Measurements from ENCODE around the gene SFRP4. TPM values are rescaled to one million over a fixed set of nuclear protein-coding genes. Genes with fewer than 3 reads are reported as not detected.
A peak's percentile ranks its signal among the peaks of the same experiment; 100 is the strongest.

The SFRP4 gene
- total and polyA plus RNA-seq, 2 of the 8 experiments (the other 6 are each of a cell fraction or from before 2014, with no cell fraction given): 0.03 TPM; not detected in 1

DNA sequence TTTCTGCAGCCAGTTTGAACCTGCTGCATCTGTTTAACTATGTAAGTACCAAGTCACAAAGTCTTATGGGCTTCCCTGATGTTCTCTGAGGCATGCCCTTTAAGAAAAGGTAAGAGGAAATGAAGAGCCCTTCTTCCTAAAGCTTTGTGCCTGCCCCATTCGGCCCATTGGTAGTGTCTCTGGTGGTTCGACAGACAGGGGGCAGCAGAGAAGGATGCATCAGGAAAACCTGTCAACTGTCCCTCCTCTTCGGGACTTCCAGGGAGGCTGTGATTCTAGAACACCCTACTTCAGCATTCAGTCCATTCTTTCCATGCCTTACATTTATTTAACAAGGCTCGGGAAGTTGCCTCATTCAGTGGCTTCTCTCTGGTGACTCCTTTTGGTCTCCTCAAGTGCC, 1.9 kb upstream of the SFRP4 start:
- no peak overlapping the region for H3K18ac ChIP-seq (ENCODE audit: extremely low read depth, low read length)
- no peaks in the 10 kb centered on the region for H3K79me2 ChIP-seq (ENCODE audit: control insufficient read depth in 1 of 2, insufficient read depth in 2 of 2, low read length in 2 of 2)
- H4K5ac ChIP-seq (ENCODE audit: insufficient read length, low read depth, low read length): no peak overlapping the region
- peaks cover 0 to 10% (median 5%) of the 10 kb centered on the region in 4 experiments; a peak in 6 of 7 replicates for H3K4me1 ChIP-seq (replicated peaks in 1 of 4; ENCODE audit: control insufficient read depth in 3 of 4, insufficient read depth in 4 of 4, low read length in 3 of 4)
- H3K4me3 ChIP-seq (ENCODE audit: extremely low read depth in 1 of 4, insufficient read depth in 2 of 4, low read depth in 3 of 4, low read length in 4 of 4): no peak overlapping the region
- H3K27me3 ChIP-seq (replicated peaks in 1 of 4; ENCODE audit: control insufficient read depth in 3 of 4, extremely low read depth in 1 of 4, insufficient read depth in 3 of 4, low read length in 3 of 4): peaks cover 8 to 44% (median 29%) of the 10 kb centered on the region in 4 experiments
- H2BK120ac ChIP-seq (replicated peaks; ENCODE audit: low read depth, low read length): no peak overlapping the region
- H4K8ac ChIP-seq (ENCODE audit: extremely low read depth, insufficient read depth, low read length): no peak overlapping the region
- H3K9me3 ChIP-seq (ENCODE audit: insufficient read depth in 2 of 2, low read depth in 1 of 2, low read length in 1 of 2): no peaks in the 10 kb centered on the region
- peak in 1 of 2 experiments; percentile 53 for DNase-seq (ENCODE audit: low read depth in 1 of 2, low spot score in 2 of 2)
- H2BK5ac ChIP-seq (ENCODE audit: low read depth, low read length): no peak overlapping the region
- H4K91ac ChIP-seq (replicated peaks; ENCODE audit: insufficient read length, low read length): no peak overlapping the region
- no peak for FAIRE-seq
- no peak overlapping the region for H3K27ac ChIP-seq (ENCODE audit: low read depth, low read length)
- CTCF ChIA-PET (ENCODE audit: partially characterized antibody): interaction anchor here (0.6 to 4.4 kb wide), 44 partner anchors 11 to 1247 kb away, joined by 3 to 52 read pairs (median 5); no protein-coding TSS in a partner anchor
- H3K79me1 ChIP-seq (ENCODE audit: low read depth, low read length): no peaks in the 10 kb centered on the region
- H3K4ac ChIP-seq (replicated peaks; ENCODE audit: insufficient read length, low read depth, low read length): no peak overlapping the region
- H3K36me3 ChIP-seq (ENCODE audit: control insufficient read depth in 2 of 4, insufficient read depth in 4 of 4, low read length in 3 of 4): no peaks in the 10 kb centered on the region
- no peak overlapping the region for H2BK20ac ChIP-seq (ENCODE audit: low read length)
- POLR2A ChIA-PET (ENCODE audit: partially characterized antibody): interaction anchor here (1.2 kb wide), 1 partner anchor 12 kb away, joined by 3 read pairs; no protein-coding TSS in a partner anchor
- H2AFZ ChIP-seq (ENCODE audit: low read length): no peak overlapping the region
- peaks cover 0 to 4% of the 10 kb centered on the region in 2 experiments for H4K20me1 ChIP-seq (replicated peaks in 1 of 2; ENCODE audit: control insufficient read depth in 1 of 2, insufficient read depth in 2 of 2, low read length in 2 of 2)
- H2BK12ac ChIP-seq (ENCODE audit: low read depth, low read length): no peak overlapping the region
- H3K4me2 ChIP-seq (ENCODE audit: insufficient read depth in 1 of 2, low read depth in 2 of 2, low read length in 2 of 2): no peak overlapping the region
- H3K9ac ChIP-seq (replicated peaks in 1 of 4; ENCODE audit: extremely low read depth in 1 of 4, low read depth in 3 of 4, low read length in 3 of 4): no peak overlapping the region
- no peak overlapping the region for H2AK5ac ChIP-seq (ENCODE audit: low read depth, low read length)
- 59% methylated on average over 4 of the region's 4 CpGs; no CpG with 5 or more reads in 1 of the 2 experiments for WGBS, 2 experiments (ENCODE audit: extremely low coverage in 1 of 2, insufficient coverage in 1 of 2, insufficient read length in 1 of 2, insufficient replicate concordance in 2 of 2, low coverage in 1 of 2, low lambda C conversion rate in 2 of 2, missing lambda C conversion rate in 1 of 2)
- H3K56ac ChIP-seq (replicated peaks; ENCODE audit: insufficient read length, low read depth, low read length): no peak overlapping the region
- H2BK15ac ChIP-seq (ENCODE audit: low read length): no peak overlapping the region
- peaks cover 12% of the 10 kb centered on the region; the same call in 1 of the 2 replicates for H3K23me2 ChIP-seq (ENCODE audit: low read depth, low read length)
- H3K23ac ChIP-seq (ENCODE audit: insufficient read length): no peak overlapping the region
- H3K14ac ChIP-seq (ENCODE audit: insufficient read length): no peak overlapping the region
- TF ChIP-seq SP4 (IDR thresholded peaks at IDR 0.05; ENCODE audit: low read length) (no peak), KDM4A (IDR thresholded peaks at IDR 0.05; ENCODE audit: low read depth, low read length, severe bottlenecking) (no peak), RAD21 (IDR thresholded peaks at IDR 0.05 in 1 of 2, conservative IDR thresholded peaks at IDR 0.05 in 1 of 2; ENCODE audit: low read depth in 2 of 2, low read length in 2 of 2) (peak in 1 of 2 experiments; percentile 51; a peak in 2 of 4 replicates), POU5F1 (IDR thresholded peaks at IDR 0.05; ENCODE audit: low read depth, low read length) (no peak), CBX5 (IDR thresholded peaks at IDR 0.05; ENCODE audit: low read depth, low read length) (no peak), SRF (IDR thresholded peaks at IDR 0.05; ENCODE audit: low read depth, low read length) (no peak), EP300 (IDR thresholded peaks at IDR 0.05; ENCODE audit: borderline replicate concordance in 1 of 2, low read depth in 2 of 2, low read length in 2 of 2) (no peak)
- TF ChIP-seq, protein P1, sequence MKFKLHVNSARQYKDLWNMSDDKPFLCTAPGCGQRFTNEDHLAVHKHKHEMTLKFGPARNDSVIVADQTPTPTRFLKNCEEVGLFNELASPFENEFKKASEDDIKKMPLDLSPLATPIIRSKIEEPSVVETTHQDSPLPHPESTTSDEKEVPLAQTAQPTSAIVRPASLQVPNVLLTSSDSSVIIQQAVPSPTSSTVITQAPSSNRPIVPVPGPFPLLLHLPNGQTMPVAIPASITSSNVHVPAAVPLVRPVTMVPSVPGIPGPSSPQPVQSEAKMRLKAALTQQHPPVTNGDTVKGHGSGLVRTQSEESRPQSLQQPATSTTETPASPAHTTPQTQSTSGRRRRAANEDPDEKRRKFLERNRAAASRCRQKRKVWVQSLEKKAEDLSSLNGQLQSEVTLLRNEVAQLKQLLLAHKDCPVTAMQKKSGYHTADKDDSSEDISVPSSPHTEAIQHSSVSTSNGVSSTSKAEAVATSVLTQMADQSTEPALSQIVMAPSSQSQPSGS (IDR thresholded peaks at IDR 0.05; ENCODE audit: low read length): no peak

Data from H1 (cell line).